Stomach (tissue), 4 donors: ENCODE measurements around the gene PDIA6.
"Not testable (repeated sequence)": the region's sequence is repeated elsewhere in the genome, so short reads cannot be mapped to it uniquely, and the experiment has no call there.

Source experiments
- EP300 ChIP-seq: sonication (generic); formaldehyde crosslinking; IDR thresholded peaks from one replicate; pipeline ENCODE4 v1.6.1; 2017; ENCODE audit warnings: antibody characterized with exemption
- TF ChIP-seq, protein P1 (sequence below), 7 experiments: fragments of 450-650 bp in 4 of 7; fragments of 200-600 bp in 3 of 7; sonication (generic) in 3 of 7; IDR thresholded peaks; one replicate each; pipeline ENCODE4 v1.5.1; 2016 to 2019; ENCODE audit warnings: antibody characterized with exemption in 7 of 7, control low read depth in 2 of 7, mild to moderate bottlenecking in 1 of 7

DNA sequence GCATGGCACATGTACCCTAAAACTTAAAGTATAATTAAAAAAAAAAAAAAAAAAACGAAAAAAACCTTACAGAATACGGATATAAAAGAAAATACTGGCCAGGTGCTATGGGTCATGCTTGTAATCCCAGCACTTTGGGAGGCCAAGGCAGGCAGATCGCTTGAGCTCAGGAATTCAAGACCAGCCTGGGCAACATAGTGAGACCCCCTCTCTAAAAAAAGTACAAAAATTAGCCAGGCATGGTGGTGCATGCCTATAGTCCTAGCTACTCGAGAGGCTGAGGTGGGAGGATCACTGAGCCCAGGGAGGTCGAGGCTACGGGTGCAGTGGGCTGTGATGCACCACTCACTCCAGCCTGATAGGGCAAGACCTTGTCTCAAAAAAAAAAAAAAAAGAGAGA is 6.6 kb downstream of the PDIA6 start:
- TF ChIP-seq, protein P1, sequence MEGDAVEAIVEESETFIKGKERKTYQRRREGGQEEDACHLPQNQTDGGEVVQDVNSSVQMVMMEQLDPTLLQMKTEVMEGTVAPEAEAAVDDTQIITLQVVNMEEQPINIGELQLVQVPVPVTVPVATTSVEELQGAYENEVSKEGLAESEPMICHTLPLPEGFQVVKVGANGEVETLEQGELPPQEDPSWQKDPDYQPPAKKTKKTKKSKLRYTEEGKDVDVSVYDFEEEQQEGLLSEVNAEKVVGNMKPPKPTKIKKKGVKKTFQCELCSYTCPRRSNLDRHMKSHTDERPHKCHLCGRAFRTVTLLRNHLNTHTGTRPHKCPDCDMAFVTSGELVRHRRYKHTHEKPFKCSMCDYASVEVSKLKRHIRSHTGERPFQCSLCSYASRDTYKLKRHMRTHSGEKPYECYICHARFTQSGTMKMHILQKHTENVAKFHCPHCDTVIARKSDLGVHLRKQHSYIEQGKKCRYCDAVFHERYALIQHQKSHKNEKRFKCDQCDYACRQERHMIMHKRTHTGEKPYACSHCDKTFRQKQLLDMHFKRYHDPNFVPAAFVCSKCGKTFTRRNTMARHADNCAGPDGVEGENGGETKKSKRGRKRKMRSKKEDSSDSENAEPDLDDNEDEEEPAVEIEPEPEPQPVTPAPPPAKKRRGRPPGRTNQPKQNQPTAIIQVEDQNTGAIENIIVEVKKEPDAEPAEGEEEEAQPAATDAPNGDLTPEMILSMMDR (IDR thresholded peaks at IDR 0.05) = not testable (repeated sequence)
- TF ChIP-seq EP300 = not testable (repeated sequence)
